Hepatic stellate cell (primary cell): ENCODE data around the gene PXK.
"Not testable (repeated sequence)": the region's sequence is repeated elsewhere in the genome, so short reads cannot be mapped to it uniquely, and the experiment has no call there.

Source experiments
- DNase-seq: peaks from one replicate; pipeline ENCODE4 v3.0.0; 2011; ENCODE audit warnings: low spot score

The PXK gene

GRCh38 chr3:58332575-58333188 is at the start of gene PXK:
Gene PXK, plus strand, starts transcription at chr3:58332892. Its CDS starts 97 bp downstream, at chr3:58332989.
- peak; percentile 72 for DNase-seq

GRCh38 chr3:58285334-58285733 is 47.4 kb upstream of the PXK start:
- DNase-seq = no peak

- DNase-seq = no peak
Observed at GRCh38 chr3:58287354-58287753, 45.3 kb upstream of the PXK start.

- DNase-seq = no peak
Observed at GRCh38 chr3:58288011-58288728, 44.5 kb upstream of the PXK start.

GRCh38 chr3:58288964-58289613 is 43.6 kb upstream of the PXK start:
- not testable (repeated sequence) for DNase-seq

GRCh38 chr3:58290446-58290845 is 42.2 kb upstream of the PXK start:
- DNase-seq = not testable (repeated sequence)

- DNase-seq = no peak
Observed at GRCh38 chr3:58291671-58292338, 40.9 kb upstream of the PXK start.

- DNase-seq = no peak
Observed at GRCh38 chr3:58292866-58293265, 39.8 kb upstream of the PXK start.

GRCh38 chr3:58293516-58293915 is 39.2 kb upstream of the PXK start:
- no peak for DNase-seq

- no peak for DNase-seq
Observed at GRCh38 chr3:58296269-58296668, 36.4 kb upstream of the PXK start.

- no peak for DNase-seq
Observed at GRCh38 chr3:58296843-58297242, 35.8 kb upstream of the PXK start.

GRCh38 chr3:58298190-58298589 is 34.5 kb upstream of the PXK start:
- DNase-seq = no peak

GRCh38 chr3:58299075-58299474 is 33.6 kb upstream of the PXK start:
- no peak for DNase-seq

- no peak for DNase-seq
Observed at GRCh38 chr3:58299839-58300516, 32.7 kb upstream of the PXK start.

- peak; percentile 95 for DNase-seq
Observed at GRCh38 chr3:58305882-58306711, 26.6 kb upstream of the PXK start, which contains the start of the genes HTD2 and RPP14. Gene HTD2, plus strand, starts transcription at chr3:58306520. Its CDS starts 11,094 bp downstream, at chr3:58317614. Gene RPP14, plus strand, starts transcription at chr3:58306245. Its CDS starts 4,085 bp downstream, at chr3:58310330.

GRCh38 chr3:58307639-58308215 is 25.0 kb upstream of the PXK start:
- peak; percentile 31 for DNase-seq

GRCh38 chr3:58308728-58309127 is 24.0 kb upstream of the PXK start:
- DNase-seq = no peak

GRCh38 chr3:58317811-58318210 is 14.9 kb upstream of the PXK start:
- DNase-seq = no peak

GRCh38 chr3:58321791-58322190 is 10.9 kb upstream of the PXK start:
- DNase-seq = no peak

GRCh38 chr3:58322793-58323192 is 9.9 kb upstream of the PXK start:
- no peak for DNase-seq
